Astrocyte (in vitro differentiated cells and primary cell): Measurements from ENCODE around the gene SLC66A1. TPM values are rescaled to one million over a fixed set of nuclear protein-coding genes. Genes with fewer than 3 reads are reported as not detected.

Source experiments
- DNase-seq: peaks from one replicate; pipeline ENCODE4 v3.0.0-alpha.2; 2010; ENCODE audit warnings: low read depth
- FAIRE-seq: peaks from 2 replicates; lab custom pipeline; 2011; peaks lifted over from hg19 to GRCh38; lab: Jason Lieb, UNC
- H2AFZ ChIP-seq: 2 replicates; pipeline ENCODE4 v1.6.0; 2012; ENCODE audit warnings: low read depth, low read length, inconsistent platforms
- H3K27ac ChIP-seq: 2 replicates; pipeline ENCODE4 v1.5.1; 2011; ENCODE audit warnings: low read depth, low read length, inconsistent platforms
- H3K27me3 ChIP-seq: 2 replicates; pipeline ENCODE4 v1.6.0; 2011; ENCODE audit warnings: low read length, inconsistent platforms; ENCODE audit not compliant: insufficient read depth
- H3K36me3 ChIP-seq: 2 replicates; pipeline ENCODE4 v1.5.1; 2011; ENCODE audit warnings: low read length, inconsistent platforms; ENCODE audit not compliant: insufficient read depth
- H3K4me1 ChIP-seq: 2 replicates; pipeline ENCODE4 v1.5.1; 2011; ENCODE audit warnings: low read length, inconsistent platforms; ENCODE audit not compliant: insufficient read depth
- H3K4me2 ChIP-seq: 2 replicates; pipeline ENCODE4 v1.6.0; 2012; ENCODE audit warnings: low read length, inconsistent platforms
- H3K4me3 ChIP-seq: 2 replicates; pipeline ENCODE4 v1.5.1; 2011; ENCODE audit warnings: low read depth, mild to moderate bottlenecking, low read length, inconsistent platforms; ENCODE audit not compliant: insufficient read depth
- H3K79me2 ChIP-seq: 2 replicates; pipeline ENCODE4 v1.6.0; 2012; ENCODE audit warnings: mild to moderate bottlenecking, low read length, inconsistent platforms; ENCODE audit not compliant: insufficient read depth
- H3K9ac ChIP-seq: 2 replicates; pipeline ENCODE4 v1.6.0; 2012; ENCODE audit warnings: mild to moderate bottlenecking, low read length, inconsistent platforms
- H3K9me3 ChIP-seq: 2 replicates; pipeline ENCODE4 v1.5.1; 2012; ENCODE audit warnings: low read depth, mild to moderate bottlenecking, low read length, inconsistent platforms; ENCODE audit not compliant: insufficient read depth
- H4K20me1 ChIP-seq: 2 replicates; pipeline ENCODE4 v1.6.0; 2012; ENCODE audit warnings: low read length, inconsistent platforms; ENCODE audit not compliant: insufficient read depth
- H3K27ac Mint-ChIP-seq: one replicate; pipeline ENCODE4 v1.8.0; 2021; ENCODE audit warnings: mild to moderate bottlenecking, mixed read lengths; ENCODE audit not compliant: unreplicated experiment
- H3K27me3 Mint-ChIP-seq: one replicate; pipeline ENCODE4 v1.8.0; 2021; ENCODE audit warnings: low read depth, mixed read lengths; ENCODE audit not compliant: unreplicated experiment
- H3K36me3 Mint-ChIP-seq: one replicate; pipeline ENCODE4 v1.8.0; 2021; ENCODE audit warnings: low read depth, mixed read lengths; ENCODE audit not compliant: unreplicated experiment
- H3K4me1 Mint-ChIP-seq: one replicate; pipeline ENCODE4 v1.8.0; 2021; ENCODE audit warnings: low read depth, mixed read lengths; ENCODE audit not compliant: unreplicated experiment
- H3K4me3 Mint-ChIP-seq: one replicate; pipeline ENCODE4 v1.8.0; 2021; ENCODE audit warnings: mild to moderate bottlenecking, moderate library complexity, mixed read lengths; ENCODE audit not compliant: unreplicated experiment
- H3K9me3 Mint-ChIP-seq: one replicate; pipeline ENCODE4 v1.8.0; 2021; ENCODE audit warnings: mild to moderate bottlenecking, mixed read lengths; ENCODE audit not compliant: unreplicated experiment
- EZH2 ChIP-seq: IDR thresholded peaks from 2 replicates; pipeline ENCODE4 v1.6.1; 2012; ENCODE audit warnings: mild to moderate bottlenecking, low read length, inconsistent platforms; ENCODE audit not compliant: insufficient read depth
- total RNA-seq: library from RNA; stranded (reverse); gene quantifications from 2 replicates; pipeline ENCODE4 v1.2.1, GENCODE V29; 2021
- TF ChIP-seq, protein P1 (sequence below): IDR thresholded peaks from 2 replicates; pipeline ENCODE4 v1.5.1; 2011; ENCODE audit warnings: low read depth, mild to moderate bottlenecking, inconsistent platforms, low read length, moderate library complexity; ENCODE audit not compliant: insufficient read depth

The SLC66A1 gene
- total RNA-seq, 1 donor from 2014 or later = 21.5 TPM

DNA sequence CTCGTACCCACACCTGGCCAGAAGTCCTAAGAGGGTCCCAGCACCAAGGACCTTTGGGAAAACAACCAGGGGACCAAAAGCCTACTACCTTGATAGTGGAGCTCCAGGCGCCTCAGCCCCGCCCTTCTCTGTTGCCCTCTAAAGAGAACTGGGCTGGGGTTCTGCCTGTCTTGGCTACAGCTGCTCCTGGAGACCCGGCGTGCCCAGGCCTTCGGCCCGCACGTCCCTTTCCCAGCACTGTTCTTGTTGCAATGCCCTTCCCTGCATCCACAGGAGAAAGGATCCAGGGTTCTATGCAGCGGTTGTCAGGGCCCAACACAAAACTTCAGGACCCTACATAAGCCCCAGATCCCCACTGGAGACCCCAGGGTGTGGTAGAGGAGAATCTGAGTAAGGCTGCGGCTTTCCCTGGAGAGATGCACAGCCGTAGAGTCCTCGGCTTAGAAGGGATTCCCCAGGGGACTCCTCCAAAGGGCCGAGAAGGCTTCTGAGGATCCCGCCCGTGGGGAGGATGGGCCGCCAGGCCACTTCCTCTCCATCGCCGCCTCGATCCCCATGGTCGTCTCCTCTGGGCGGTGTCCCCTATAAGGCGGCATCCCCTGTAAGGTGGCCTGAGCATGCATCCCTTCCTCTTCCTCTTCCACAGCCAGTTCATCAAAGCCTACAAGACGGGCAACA is 12.0 kb downstream of the SLC66A1 start:
- Histone ChIP-seq H3K4me1 (no peaks in the 10 kb centered on the region), H3K4me2 (no peak overlapping the region), H2AFZ (no peak overlapping the region), H3K27ac (no peak overlapping the region), H3K9me3 (no peaks in the 10 kb centered on the region), H3K79me2 (no peaks in the 10 kb centered on the region), H4K20me1 (peaks cover 31% of the 10 kb centered on the region), H3K36me3 (peaks cover 5% of the 10 kb centered on the region), H3K9ac (no peak overlapping the region), H3K27me3 (no peaks in the 10 kb centered on the region), H3K4me3 (no peak overlapping the region)
- TF ChIP-seq, protein P1, sequence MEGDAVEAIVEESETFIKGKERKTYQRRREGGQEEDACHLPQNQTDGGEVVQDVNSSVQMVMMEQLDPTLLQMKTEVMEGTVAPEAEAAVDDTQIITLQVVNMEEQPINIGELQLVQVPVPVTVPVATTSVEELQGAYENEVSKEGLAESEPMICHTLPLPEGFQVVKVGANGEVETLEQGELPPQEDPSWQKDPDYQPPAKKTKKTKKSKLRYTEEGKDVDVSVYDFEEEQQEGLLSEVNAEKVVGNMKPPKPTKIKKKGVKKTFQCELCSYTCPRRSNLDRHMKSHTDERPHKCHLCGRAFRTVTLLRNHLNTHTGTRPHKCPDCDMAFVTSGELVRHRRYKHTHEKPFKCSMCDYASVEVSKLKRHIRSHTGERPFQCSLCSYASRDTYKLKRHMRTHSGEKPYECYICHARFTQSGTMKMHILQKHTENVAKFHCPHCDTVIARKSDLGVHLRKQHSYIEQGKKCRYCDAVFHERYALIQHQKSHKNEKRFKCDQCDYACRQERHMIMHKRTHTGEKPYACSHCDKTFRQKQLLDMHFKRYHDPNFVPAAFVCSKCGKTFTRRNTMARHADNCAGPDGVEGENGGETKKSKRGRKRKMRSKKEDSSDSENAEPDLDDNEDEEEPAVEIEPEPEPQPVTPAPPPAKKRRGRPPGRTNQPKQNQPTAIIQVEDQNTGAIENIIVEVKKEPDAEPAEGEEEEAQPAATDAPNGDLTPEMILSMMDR = no peak
- TF ChIP-seq EZH2 = no peak
- DNase-seq (no peak), FAIRE-seq (no peak)
- Mint-ChIP-seq H3K36me3 (peaks cover 21% of the 10 kb centered on the region), H3K4me1 (peaks cover 2% of the 10 kb centered on the region), H3K9me3 (no peaks in the 10 kb centered on the region), H3K27ac (no peak overlapping the region), H3K4me3 (no peak overlapping the region), H3K27me3 (no peaks in the 10 kb centered on the region)

DNA sequence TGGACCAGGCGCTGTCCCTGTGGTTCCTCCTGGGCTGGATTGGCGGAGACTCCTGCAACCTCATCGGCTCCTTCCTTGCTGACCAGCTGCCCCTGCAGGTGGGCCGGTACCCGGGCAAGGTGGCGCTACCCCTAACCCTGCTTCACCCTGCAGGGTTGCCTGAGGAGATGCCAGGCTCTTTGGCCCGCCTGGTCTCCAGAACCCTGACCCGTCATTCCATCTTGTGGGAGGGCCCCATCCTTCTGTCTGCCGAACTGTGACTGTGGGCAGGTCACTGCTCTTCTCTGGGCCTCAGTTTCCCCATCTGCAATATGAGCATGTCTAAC is 12.5 kb downstream of the SLC66A1 start:
- H3K36me3 ChIP-seq = peaks cover 4% of the 10 kb centered on the region
- H4K20me1 ChIP-seq = peaks cover 31% of the 10 kb centered on the region
- Mint-ChIP-seq H3K4me1 (no peaks in the 10 kb centered on the region), H3K27me3 (no peaks in the 10 kb centered on the region), H3K4me3 (no peak overlapping the region), H3K27ac (no peak overlapping the region), H3K9me3 (no peaks in the 10 kb centered on the region), H3K36me3 (peaks cover 17% of the 10 kb centered on the region)
- no peak overlapping the region for H3K9ac ChIP-seq
- H3K4me2 ChIP-seq = no peak overlapping the region
- no peak overlapping the region for H3K27ac ChIP-seq
- H3K9me3 ChIP-seq = no peaks in the 10 kb centered on the region
- H3K4me1 ChIP-seq = no peaks in the 10 kb centered on the region
- no peak overlapping the region for H2AFZ ChIP-seq
- TF ChIP-seq, protein P1 = no peak
- TF ChIP-seq EZH2 = no peak
- H3K79me2 ChIP-seq = no peaks in the 10 kb centered on the region
- no peaks in the 10 kb centered on the region for H3K27me3 ChIP-seq
- H3K4me3 ChIP-seq = no peak overlapping the region
- FAIRE-seq (no peak), DNase-seq (no peak)

DNA sequence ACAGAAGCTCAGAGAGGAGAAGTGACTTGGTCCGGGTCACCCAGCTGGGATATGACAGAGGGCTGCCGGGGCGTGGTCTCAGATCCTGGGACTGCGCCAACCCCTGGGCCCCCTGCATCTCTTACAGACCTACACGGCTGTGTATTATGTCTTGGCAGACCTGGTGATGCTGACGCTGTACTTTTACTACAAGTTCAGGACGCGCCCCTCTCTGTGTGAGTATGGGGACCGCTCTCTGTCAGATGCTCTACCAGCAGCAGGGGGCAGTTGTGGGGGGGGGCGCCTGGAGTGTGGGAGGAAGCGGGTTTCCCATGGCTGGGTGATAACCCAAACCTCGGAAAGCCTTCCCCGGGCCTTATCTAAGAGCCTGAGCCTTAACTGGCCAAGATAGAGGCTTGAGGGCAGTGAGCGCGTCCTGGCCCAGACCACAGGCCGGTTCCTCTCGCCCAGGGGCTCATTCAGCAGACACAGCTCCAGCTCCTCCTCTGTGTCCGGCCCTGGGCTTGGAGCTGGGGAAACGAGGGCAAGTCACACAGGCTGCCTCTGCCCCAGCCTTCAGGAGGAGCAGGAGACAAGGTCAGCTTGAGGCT is 13.3 kb downstream of the SLC66A1 start:
- TF ChIP-seq, protein P1 = no peak
- no peak for TF ChIP-seq EZH2
- no peak overlapping the region for H3K4me2 ChIP-seq
- no peaks in the 10 kb centered on the region for H3K4me1 ChIP-seq
- no peak overlapping the region for H3K4me3 ChIP-seq
- H3K27me3 ChIP-seq = no peaks in the 10 kb centered on the region
- H3K27ac Mint-ChIP-seq = no peak overlapping the region
- no peak overlapping the region for H3K4me3 Mint-ChIP-seq
- peaks cover 4% of the 10 kb centered on the region for H3K36me3 ChIP-seq
- no peaks in the 10 kb centered on the region for H3K9me3 Mint-ChIP-seq
- H4K20me1 ChIP-seq = peaks cover 34% of the 10 kb centered on the region
- no peak overlapping the region for H3K27ac ChIP-seq
- no peaks in the 10 kb centered on the region for H3K79me2 ChIP-seq
- H3K36me3 Mint-ChIP-seq = peaks cover 20% of the 10 kb centered on the region
- FAIRE-seq = no peak
- no peaks in the 10 kb centered on the region for H3K4me1 Mint-ChIP-seq
- DNase-seq = no peak
- H3K27me3 Mint-ChIP-seq = no peaks in the 10 kb centered on the region
- no peak overlapping the region for H3K9ac ChIP-seq
- H3K9me3 ChIP-seq = no peaks in the 10 kb centered on the region
- no peak overlapping the region for H2AFZ ChIP-seq
